Measurements from ENCODE around the gene TSEN2. TPM values are rescaled to one million over a fixed set of nuclear protein-coding genes. Genes with fewer than 3 reads are reported as not detected.

Gene TSEN2
- total and polyA plus RNA-seq, 9 of the 15 experiments (the other 6 are each of a cell fraction or from before 2014, with no cell fraction given): 38.5 to 76.3 (median 46.6) TPM

- Histone ChIP-seq H3K36me3 (ENCODE audit: control insufficient read depth, insufficient read depth, low read length) (no peaks in the 10 kb centered on the region), H2AFZ (ENCODE audit: low read depth, low read length) (no peak overlapping the region), H3K4me3 (no peak overlapping the region), H3K9me1 (ENCODE audit: control insufficient read depth, insufficient read depth, low read length) (no peaks in the 10 kb centered on the region), H3K27me3 (ENCODE audit: control insufficient read depth in 2 of 2, insufficient read depth in 2 of 2, low read length in 2 of 2) (peaks cover 13 to 27% of the 10 kb centered on the region in 2 experiments), H3K79me2 (ENCODE audit: control insufficient read depth, insufficient read depth, low read length) (no peaks in the 10 kb centered on the region), H3K9ac (ENCODE audit: insufficient read depth in 1 of 2, low read depth in 2 of 2, low read length in 2 of 2) (no peak overlapping the region), H3K4me2 (ENCODE audit: insufficient read depth, low read length) (no peak overlapping the region), H3K4me1 (replicated peaks in 1 of 2; ENCODE audit: control insufficient read depth in 2 of 2, insufficient read depth in 2 of 2, low read length in 2 of 2) (no peaks in the 10 kb centered on the region), H4K20me1 (replicated peaks; ENCODE audit: control insufficient read depth, insufficient read depth, low read length) (no peaks in the 10 kb centered on the region), H3K9me3 (replicated peaks; ENCODE audit: control insufficient read depth, insufficient read depth, low read depth, low read length) (no peaks in the 10 kb centered on the region), H3K27ac (ENCODE audit: extremely low read depth, low read depth, low read length) (no peak overlapping the region)
- in situ Hi-C loops (cut with MboI): no loop called here
- peak in 2 of 4 experiments; percentile 21 to 65 for DNase-seq (ENCODE audit: extremely low read depth in 1 of 4, low spot score in 3 of 4)
- intact Hi-C loops (cut with micrococcal nuclease): no loop called here
- ATAC-seq: peak; percentile 53
- ChIA-PET CTCF (ENCODE audit: low intra/inter-chr PET ratio) (no interaction called here), POLR2A (no interaction called here)
- WGBS (ENCODE audit: insufficient coverage, low coverage, missing lambda C conversion rate): 3% methylated on average over 8 of the region's 8 CpGs
- no TSS peak for BruUV-seq (replicated peaks)
- no peak for FAIRE-seq
- TF ChIP-seq PRPF4 (IDR thresholded peaks at IDR 0.05; ENCODE audit: insufficient read depth, low read depth, low read length, poor library complexity, severe bottlenecking): no peak
- peak; percentile 91 for TF ChIP-seq USF2 (CRISPR knock-in tag; IDR thresholded peaks at IDR 0.05)
- TF ChIP-seq TAF7 (tag; IDR thresholded peaks at IDR 0.05): no peak
- TF ChIP-seq RAD51 (IDR thresholded peaks at IDR 0.05; ENCODE audit: borderline replicate concordance, low read depth): peak; percentile 80
- TF ChIP-seq CEBPG (CRISPR knock-in tag; IDR thresholded peaks at IDR 0.05): no peak
- TF ChIP-seq CEBPG (tag; conservative IDR thresholded peaks at IDR 0.05 in 1 of 2, IDR thresholded peaks at IDR 0.05 in 1 of 2): no peak
- no peak for TF ChIP-seq LEF1 (IDR thresholded peaks at IDR 0.05)
- no peak for TF ChIP-seq ZBTB34 (CRISPR knock-in tag; IDR thresholded peaks at IDR 0.05)
- TF ChIP-seq LARP7 (IDR thresholded peaks at IDR 0.05): no peak
- TF ChIP-seq TFE3 (CRISPR knock-in tag; IDR thresholded peaks at IDR 0.05): peak; percentile 76
- TF ChIP-seq CBFA2T2 (conservative IDR thresholded peaks at IDR 0.05): peak; percentile 34; the same call in 1 of the 2 replicates
- TF ChIP-seq SIX5 (IDR thresholded peaks at IDR 0.05; ENCODE audit: borderline replicate concordance in 1 of 2, insufficient read depth in 1 of 2, low read depth in 1 of 2, low read length in 2 of 2): no peak
- no peak for TF ChIP-seq HDGF (IDR thresholded peaks at IDR 0.05)
- TF ChIP-seq USF1 (CRISPR knock-in tag; IDR thresholded peaks at IDR 0.05): peak; percentile 82
- no peak for TF ChIP-seq ZNF224 (CRISPR knock-in tag; IDR thresholded peaks at IDR 0.05)
- TF ChIP-seq FOS (IDR thresholded peaks at IDR 0.05; ENCODE audit: extremely low read depth, insufficient read length): peak; percentile 32
- peak; percentile 68; the same call in 1 of the 2 replicates for TF ChIP-seq TOE1 (IDR thresholded peaks at IDR 0.05; ENCODE audit: borderline replicate concordance)
- no peak for TF ChIP-seq TOE1 (CRISPR knock-in tag; IDR thresholded peaks at IDR 0.05; ENCODE audit: borderline replicate concordance, low read depth)
- no peak for TF ChIP-seq SNRNP70 (optimal IDR thresholded peaks at IDR 0.05; ENCODE audit: low read depth, low read length)
These were observed 34.2 kb upstream of the TSEN2 start for GRCh38 chr3:12449889-12450682.

Measured in K562 (cell line).